Stimulated activated CD8-positive, alpha-beta memory T cell treated with anti-CD3 and anti-CD28 coated beads, Interleukin-4, amount 100 ng/mL, for 24 hours (primary cell): ENCODE measurements around the gene CD44.

ENCODE experiments used
- DNase-seq: peaks from one replicate; pipeline ENCODE4 v3.0.0-alpha.2; 2020; ENCODE audit warnings: low read depth

The CD44 gene

GRCh38 chr11:35112056-35112845, 26.7 kb upstream of the CD44 start:
- no peak for DNase-seq

GRCh38 chr11:35112846-35113105, 26.2 kb upstream of the CD44 start:
- DNase-seq = no peak

DNA sequence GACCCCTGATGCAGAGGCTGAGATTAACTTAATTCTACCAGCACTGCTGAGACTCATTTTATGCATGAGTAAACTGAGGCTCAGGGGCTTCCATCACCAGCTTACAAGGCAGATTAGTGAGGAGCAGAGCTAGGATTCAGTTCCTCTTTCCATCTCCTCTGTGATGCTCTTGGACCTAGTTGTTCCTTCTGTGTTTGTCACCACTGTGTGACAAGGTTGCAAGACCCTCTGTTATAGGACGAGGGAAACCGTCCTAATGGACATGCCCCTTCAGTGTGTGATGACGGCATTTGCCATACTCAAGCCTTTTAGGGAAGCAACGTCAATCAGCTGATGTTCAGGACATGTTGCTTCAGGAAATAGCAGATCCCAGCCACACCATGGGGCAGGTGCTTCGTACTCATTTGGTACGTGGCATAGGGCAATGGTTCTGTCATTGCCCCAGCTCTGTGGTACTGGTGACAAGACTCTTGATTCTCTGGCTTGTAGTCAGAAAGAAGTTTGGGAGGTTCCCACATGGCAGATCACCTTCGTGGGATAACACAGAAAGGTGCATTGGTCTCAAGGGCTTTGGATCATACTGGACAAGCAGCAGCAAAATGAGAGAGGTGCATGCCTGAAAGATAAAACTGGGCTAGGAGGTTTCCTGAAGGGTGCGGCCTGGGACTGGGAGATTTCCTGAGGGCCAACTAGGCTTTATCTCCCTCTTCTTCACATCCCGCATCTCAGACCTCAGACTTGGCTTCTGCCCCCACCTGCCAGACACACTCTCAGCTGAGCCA, 23.9 kb upstream of the CD44 start:
- no peak for DNase-seq

- no peak for DNase-seq
These were observed 23.3 kb upstream of the CD44 start for GRCh38 chr11:35115688-35116030.

GRCh38 chr11:35116245-35116644, 22.7 kb upstream of the CD44 start:
- DNase-seq = no peak

GRCh38 chr11:35116762-35117640, 22.0 kb upstream of the CD44 start:
- DNase-seq = no peak

GRCh38 chr11:35118906-35119305, 20.1 kb upstream of the CD44 start:
- no peak for DNase-seq

DNA sequence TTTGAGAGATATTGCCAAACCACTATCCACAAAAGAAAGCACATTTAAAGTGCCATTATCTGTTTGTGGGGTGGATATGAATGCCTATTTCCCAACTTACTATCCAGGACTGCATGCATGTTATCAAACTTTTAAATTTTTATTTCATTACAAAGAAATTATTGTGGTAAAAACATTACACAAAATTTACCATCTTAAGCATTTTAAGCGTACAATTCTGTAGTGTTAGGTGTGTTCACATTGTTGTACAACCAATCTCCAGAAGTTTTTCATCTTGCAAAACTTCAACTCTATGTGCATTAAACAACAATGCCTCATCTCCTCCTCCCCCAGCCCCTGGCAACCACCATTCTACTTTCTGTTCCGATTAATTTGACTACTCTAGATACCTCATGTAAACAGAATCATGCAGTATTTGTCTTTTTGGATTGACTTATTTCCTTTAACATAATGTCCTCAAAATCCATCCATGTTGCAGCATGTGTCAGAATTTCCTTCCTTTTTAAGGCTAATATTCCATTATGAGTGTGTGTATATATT, 17.6 kb upstream of the CD44 start:
- no peak for DNase-seq

DNA sequence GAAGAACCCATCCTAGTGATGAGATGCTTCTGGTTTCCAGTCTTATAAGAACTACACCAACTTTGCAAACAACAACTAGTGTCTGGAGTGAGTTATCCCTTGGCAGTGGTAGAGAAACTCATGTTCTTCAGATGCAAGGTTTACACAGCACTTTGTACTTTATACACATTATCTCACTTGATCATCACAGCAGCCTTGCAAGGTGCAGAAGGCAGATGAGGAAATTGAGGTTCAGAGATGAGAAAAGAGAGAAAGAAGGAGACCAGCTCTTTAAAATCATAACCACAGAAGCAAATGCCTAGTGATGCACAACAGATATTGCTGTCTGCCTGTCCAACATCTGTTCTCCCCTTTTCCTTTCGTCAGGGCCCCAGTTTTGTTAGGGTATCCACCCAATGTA, 16.7 kb upstream of the CD44 start:
- no peak for DNase-seq

- peak; percentile 34 for DNase-seq
These were observed 12.7 kb upstream of the CD44 start for GRCh38 chr11:35126000-35126878.

DNA sequence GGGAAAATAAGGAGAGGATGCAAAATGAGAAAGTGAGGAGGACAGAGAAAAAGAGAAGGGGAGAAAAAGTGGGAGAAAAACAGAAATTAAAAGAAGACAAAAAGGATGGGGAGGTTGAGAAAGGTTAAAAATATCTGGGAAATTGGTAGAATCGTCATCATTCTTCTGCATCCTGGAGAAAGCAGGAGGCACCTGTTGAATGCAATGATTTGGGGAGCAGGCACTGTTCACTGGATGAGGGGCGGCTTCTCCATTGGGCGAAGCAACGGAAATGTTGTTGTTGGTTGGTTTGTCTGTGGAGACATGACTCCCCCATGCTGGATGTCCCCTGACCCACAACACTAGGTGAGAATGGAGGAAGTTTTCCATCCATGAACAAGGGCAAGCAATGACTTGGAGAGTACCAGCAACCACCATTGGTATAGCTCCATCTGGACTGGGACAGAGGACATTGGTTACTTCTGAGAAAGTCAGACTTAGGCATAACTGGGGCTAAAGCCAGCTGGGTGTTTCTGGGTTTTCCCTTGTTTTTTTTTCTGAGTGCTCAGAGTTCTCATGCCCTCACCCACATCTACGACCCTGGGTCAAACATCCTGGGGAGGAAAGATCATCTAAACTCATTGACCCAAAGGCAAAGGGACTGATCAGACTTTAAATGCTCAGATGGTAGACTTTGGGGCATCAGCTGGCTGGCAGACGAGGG, 11.9 kb upstream of the CD44 start:
- no peak for DNase-seq

GRCh38 chr11:35127619-35128018, 11.4 kb upstream of the CD44 start:
- DNase-seq = no peak

GRCh38 chr11:35131094-35131493, 7.9 kb upstream of the CD44 start:
- no peak for DNase-seq

DNA sequence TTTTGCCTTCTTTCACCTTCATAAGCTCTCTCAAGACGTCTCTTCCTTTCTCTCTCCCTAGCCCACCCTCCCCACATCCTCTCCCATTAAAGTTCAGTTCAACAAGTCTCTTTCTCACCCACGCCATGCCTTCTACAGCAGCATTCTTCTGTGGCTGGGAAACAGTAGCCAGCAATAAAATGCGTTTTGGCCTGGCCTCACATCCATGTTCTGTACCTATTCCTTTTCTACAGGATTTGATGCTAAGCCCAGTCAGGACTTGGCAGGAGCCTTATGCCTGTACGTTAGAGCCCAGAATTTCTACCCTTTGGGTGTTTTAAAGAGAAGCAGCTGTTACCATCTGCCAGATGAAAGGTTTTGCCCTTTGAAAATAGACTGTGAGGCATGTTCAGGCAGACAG, 7.1 kb upstream of the CD44 start:
- no peak for DNase-seq

- no peak for DNase-seq
These were observed 5.3 kb upstream of the CD44 start for GRCh38 chr11:35133656-35134055.

GRCh38 chr11:35134403-35135148, 4.4 kb upstream of the CD44 start:
- no peak for DNase-seq

DNA sequence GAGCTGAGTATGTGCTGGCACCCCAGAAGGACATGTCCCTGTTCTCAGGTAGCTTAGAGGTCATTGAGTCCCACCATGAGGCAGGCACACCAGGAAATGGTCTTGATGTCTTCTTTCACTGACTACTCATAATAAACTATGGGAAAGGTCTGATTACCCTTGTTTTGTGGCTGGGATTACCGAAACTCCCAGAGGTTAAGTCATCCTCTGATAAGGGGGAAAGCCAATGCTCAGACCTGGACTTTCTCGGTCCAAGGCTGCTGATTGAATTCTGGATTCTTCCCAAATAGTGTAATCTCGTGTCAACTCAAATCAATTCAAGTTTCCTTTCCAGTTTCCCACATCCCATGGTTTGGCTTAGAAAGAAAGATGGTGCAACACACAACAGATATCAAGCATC, 3.7 kb upstream of the CD44 start:
- no peak for DNase-seq

DNA sequence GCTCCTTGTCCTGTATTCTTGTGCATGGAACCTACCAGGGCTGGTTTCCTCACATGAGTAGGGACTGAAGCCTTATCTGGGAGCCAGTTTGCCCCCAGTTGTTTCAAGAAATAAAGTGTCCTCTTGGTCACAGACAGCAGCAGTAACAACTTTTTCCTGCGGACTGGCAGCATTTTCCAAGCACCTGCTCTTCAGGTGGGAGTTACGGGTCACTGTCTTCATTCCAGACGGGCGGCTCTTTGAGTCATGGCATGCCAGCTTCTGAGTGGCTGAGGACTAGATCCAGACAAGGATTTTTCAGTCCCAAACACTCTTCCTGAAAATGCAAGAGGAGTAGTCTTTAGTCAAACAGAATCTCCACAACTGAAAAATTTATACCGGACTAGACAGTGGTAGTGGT, 2.7 kb upstream of the CD44 start:
- DNase-seq = no peak

DNA sequence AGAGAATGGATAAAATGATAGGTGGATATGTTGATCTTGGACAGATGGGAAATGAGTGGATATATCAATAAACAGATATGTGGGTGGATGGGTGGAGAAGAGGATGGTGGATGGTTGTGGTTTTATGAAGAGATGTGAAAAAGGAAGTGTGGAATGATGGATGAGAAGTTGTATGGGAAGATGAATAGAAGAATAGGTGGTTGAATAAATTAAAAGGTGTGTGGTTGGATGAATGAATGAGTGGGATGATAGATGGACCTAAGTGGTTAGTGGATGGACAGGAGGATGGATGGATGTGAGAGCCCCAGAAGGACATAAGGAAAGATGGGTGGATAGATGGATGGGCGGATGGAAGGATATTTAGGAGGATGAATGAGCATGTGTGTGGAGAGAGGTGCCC, 913 bp upstream of the CD44 start:
- DNase-seq = no peak

GRCh38 chr11:35138606-35138942, 397 bp upstream of the CD44 start:
- no peak for DNase-seq
